GM21528 (cell line): ENCODE results near the gene NRXN3.
A peak's percentile ranks its signal among the peaks of the same experiment; 100 is the strongest.

ENCODE experiments used
- ATAC-seq: cut with Tn5 transposase; IDR thresholded peaks from one replicate; pipeline ENCODE4 v1.9.1; 2021; ENCODE audit warnings: mild to moderate bottlenecking, moderate library complexity; ENCODE audit not compliant: unreplicated experiment, low FRiP score

NRXN3 gene

DNA sequence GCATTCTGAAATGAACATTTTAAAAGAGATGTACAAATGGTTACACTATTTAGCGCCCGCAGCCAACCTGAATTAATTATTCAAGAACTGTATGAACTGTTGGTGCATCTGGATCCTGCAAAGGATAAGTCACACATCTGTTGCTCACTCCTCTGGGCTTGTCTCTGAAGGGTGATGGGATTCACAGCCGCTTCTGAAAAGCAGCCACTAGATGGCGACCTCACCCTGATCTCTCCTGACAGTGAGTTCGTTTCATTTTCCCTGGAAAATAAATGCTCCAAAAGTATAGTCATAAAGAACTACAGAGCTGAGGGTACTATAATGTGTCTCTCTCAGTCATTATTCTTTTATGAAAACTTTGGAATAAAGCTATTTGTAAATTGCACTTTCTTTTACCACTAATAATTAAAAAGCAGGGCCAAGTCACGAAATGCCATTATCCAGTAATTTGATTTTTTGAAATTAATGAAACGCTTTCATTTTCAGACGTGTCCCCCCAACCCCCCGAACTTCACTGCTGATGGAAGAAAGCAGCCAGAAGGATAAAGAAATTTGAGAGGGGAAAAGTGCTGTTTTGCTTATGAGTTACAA lies 789.6 kb downstream of the NRXN3 start:
- peak; percentile 67 for ATAC-seq

DNA sequence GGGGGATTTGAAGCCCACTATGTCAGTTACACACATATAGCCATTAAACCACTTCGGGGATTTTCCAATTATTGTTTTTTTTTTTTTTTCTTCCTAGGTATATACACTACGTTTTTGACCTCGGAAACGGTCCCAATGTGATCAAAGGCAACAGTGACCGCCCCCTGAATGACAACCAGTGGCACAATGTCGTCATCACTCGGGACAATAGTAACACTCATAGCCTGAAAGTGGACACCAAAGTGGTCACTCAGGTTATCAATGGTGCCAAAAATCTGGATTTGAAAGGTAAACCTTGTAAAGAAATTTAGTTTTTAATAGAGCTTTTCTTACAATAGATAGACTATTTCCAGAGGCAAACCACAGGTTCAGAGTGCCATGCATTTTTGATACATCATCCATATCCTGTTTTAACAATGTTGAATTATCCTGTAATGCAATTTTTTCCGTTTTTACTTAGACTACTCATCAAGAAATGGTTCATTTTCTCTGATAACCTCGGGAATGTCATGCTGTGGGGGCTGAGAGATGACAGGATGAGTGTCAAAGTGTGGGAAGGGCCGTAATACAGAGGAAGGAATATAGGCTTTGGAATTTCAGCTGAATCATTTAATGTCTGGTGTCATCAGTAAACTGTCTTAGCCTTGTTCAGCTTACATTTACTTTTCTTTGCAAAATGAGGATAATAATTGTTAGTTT lies 797.1 kb downstream of the NRXN3 start:
- no peak for ATAC-seq

DNA sequence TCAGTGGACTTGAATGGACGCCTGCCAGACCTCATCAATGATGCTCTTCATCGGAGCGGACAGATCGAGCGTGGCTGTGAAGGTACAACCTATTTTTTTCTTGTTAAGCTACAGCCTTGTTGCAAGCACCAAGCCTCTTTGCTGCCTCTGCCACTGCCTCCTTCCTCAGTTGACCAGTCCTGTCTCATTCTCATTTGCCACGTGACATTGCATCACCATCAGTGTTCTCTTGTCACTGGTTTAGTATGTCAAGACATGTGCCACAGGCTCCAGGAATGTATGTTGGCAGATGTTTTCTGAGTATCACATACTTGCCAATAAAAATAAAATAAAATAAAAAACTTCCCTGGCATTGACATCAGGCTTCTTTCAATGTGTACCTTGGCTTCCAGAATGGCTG lies 798.1 kb downstream of the NRXN3 start:
- no peak for ATAC-seq

DNA sequence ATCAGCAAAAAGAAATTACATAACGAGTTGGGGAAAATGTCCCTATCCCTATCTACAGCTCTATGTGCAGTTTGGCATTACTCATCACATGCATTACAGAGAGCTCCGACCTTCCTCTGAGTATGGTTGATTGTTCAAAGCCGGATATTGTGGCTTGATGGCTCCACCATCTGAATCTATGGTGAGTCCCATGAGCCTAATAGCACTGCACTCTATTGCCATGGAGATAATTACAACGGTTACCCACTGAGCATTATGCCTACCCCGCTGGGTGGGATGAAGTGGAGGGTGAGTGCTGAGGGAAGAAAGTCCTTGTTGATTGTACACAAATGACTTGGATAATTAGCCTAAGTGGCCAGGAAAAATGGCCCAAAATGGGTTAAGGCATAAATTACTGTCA lies 800.5 kb downstream of the NRXN3 start:
- no peak for ATAC-seq

DNA sequence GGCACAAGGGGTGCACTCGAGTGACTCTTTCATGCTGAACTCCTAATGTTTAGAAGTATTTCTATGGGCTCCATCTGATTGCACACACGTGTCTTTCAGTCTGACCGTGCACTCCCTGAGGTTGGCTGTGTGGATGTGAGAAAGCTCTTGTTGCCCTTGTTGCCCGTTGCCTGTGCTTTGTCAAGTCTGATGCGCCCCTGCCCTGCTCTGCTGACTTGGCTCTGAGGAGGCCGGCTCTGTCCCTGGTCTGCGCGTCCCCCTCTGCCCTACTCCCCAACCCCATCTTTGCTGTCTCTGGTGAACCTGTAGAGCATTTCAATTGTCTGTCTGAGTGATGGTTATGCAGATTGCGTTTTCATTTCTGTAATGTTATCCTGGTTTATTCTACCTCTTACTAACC lies 802.3 kb downstream of the NRXN3 start:
- ATAC-seq = no peak

DNA sequence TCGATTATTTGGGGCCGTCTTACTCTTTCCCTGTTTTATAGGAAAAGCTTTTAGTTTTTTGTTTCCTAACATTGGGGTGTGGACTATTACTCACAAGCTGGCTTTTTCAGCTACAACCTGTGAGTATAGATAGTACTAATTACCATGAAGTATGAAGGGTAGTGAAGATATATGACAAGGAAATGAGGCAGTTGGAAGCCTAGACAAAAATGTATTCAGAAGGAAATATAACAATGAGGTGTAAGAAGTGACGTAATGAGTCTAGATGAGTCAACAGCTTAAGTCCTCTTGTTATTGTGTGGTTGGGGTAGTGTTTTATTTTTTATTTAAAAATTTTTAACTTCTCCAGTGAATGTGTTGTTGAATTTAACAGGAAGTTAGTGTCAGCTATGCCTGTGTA lies 804.5 kb downstream of the NRXN3 start:
- no peak for ATAC-seq

DNA sequence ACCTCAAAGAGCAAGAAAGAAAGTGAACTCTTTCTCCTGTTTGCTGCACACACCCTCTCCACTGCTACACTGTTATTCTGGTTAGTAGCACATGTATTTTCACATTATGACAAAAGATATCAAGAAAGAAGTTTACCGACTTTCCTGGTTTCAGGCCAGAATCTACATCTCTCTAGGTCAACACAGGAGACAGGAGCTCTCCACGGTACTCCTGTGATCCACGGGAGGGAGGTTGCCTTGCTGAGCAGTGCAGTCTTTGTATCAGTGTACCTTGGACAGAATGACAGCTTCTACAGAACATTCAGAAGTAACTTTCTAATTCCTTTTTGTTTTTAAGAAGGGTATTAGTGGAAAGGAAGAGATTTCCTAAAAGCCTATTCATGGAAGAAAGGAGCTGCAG lies 805.6 kb downstream of the NRXN3 start:
- no peak for ATAC-seq

DNA sequence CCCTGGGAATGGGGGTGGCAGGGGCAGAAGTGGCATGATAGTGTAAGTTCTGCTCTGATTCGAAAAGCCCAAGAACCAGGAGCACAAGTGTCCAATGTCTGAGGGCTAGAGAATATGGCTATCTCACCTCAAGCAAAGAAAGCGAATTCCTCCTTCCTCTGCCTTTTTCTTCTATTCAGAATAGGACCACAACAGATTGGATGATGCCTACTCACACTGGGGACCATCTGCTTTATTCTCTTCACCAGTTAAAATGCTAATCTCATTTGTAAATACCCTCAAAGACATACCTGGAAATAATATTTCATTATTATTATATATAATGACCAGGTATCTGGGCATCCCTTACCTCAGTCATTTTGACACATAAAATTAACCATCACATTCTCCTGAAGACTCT lies 808.7 kb downstream of the NRXN3 start:
- no peak for ATAC-seq

DNA sequence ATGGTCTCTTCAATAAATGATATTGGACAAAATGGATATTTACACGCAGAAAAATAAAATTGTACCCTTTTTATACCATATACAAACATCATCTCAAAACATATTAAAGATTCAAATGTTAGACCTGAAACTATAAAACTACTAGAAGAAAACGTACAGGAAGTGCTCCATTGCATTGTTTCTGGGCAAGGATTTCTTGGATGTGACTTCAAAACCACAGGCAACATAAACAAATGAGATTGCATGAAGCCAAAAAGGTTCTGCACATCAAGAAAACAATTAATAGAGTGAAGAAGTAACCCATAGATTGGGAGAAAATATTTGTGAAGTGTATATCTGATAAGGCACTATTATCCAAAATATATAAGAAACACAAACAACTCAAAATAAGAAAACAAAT lies 812.4 kb downstream of the NRXN3 start:
- no peak for ATAC-seq

DNA sequence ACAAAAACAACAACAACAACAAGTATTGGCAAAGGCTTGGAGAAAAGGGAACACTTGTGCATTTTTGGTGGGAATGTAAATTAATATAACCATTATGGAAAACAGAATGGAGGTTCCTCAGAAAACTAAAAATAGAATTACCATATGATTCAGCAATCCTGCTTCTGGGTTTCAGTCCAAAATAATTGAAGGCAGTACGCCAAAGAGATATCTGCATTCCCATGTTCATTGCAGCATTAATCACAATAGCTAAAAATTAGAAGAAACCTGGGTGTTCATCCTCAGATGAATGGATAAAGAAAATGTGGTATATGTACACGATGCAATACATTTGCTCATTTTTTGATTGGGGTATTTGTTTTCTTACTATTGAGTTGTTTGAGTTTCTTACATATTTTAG lies 813.0 kb downstream of the NRXN3 start:
- no peak for ATAC-seq

DNA sequence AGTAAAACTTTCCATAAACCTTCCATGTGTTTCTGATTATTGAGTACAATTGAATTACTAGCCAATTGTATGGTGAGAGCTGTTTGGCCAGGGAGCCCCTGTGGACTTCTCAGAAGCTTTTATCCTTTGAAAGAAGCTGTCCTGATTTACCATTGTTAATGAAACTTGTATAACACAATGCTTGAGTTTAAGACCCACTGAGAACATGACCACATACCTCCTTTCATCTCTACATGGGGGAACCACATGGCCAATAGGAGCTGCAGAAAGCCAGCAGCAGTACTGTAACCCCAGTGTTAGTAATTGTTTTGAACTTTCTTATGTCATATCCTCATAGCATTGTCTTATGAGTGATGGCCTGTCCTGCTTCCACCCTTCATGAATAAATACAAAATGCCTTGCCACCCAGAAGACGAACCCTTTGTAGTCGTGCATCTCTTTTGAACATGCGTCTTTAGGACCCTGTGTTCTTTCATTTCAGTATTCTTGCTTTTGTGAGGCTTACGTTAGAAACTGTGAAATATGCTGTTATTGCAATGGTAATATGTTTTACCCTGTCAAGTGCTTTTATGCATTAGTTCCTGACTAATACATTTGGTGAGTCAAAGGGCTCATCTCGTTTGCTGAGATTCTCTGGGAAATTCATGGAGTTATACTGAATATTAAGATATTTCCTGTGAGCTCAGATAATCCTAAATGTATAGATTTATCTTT lies 815.7 kb downstream of the NRXN3 start:
- no peak for ATAC-seq

DNA sequence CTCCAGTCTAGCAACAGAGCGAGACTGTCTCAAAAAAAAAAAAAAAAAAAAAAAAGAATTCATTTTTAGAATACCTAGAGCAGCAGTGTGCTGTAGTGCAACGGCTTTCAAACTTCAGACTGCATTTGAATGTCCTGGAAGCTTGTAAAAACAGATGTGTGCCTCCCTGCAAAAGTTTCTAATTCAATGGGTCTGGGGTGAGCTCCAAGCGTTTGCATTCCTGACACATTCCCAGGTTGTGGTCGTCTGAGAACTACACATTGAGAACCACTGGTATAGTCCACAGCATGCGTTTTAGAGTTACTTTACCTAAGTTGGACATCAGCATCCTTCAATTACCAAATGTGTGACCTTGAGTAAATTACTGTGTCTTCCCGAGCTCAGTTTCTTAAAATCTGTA lies 816.8 kb downstream of the NRXN3 start:
- no peak for ATAC-seq

DNA sequence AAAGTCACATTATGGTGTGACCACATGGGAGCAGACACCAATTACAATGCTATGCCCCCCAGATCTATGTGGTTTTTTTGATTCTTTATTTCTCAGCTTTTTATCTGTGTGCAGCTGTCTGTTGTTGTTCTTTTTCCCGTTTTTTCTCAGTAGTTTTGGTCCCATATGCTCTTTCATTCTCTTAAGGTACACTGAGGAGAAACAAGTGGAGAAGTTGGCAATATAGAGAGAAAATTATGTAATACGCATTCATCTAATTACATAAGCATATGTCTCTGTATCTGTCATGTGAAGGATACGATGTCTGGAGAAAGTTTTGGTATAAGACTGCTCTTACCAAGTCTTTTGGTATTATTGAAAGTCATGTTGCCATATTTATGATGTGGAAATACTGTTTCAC lies 819.0 kb downstream of the NRXN3 start:
- no peak for ATAC-seq

DNA sequence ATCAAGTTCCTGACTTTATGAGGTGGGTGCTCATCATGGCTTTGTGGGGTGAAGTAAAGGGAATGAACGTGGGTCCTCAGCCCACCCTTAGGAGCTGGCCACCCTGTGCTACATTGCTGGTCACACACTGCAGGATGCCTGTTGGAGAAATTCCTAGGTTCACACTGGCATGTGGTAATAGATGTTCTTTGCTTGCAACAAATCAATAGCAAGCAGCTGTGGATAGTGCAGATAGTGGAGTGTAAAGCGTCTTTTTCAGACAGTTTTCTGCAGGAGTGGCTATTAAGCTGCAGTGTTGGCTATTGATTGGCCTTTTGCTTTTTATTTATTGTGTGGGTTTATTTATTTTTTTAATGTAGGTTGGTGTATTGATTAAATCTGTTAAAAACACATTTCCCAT lies 822.7 kb downstream of the NRXN3 start:
- no peak for ATAC-seq

DNA sequence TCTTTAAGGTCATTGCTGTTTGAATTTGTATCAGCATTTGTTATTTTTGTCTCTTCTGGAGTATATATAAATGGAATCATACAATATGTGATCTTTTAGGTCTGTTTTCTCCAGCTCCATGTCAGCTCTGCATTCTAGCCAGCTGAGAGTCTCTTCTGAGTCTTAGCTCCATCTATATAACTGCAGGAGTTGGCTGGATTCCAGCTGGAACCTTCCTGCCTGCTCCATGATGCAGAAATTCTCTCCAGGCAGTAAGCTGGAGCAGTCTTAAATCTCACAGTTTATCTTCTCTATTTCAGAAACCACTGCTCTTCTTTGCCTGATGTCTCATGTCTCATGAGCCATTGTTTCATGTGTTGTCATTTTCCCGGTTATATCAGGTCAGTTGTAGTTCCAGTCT lies 827.6 kb downstream of the NRXN3 start:
- ATAC-seq = no peak

DNA sequence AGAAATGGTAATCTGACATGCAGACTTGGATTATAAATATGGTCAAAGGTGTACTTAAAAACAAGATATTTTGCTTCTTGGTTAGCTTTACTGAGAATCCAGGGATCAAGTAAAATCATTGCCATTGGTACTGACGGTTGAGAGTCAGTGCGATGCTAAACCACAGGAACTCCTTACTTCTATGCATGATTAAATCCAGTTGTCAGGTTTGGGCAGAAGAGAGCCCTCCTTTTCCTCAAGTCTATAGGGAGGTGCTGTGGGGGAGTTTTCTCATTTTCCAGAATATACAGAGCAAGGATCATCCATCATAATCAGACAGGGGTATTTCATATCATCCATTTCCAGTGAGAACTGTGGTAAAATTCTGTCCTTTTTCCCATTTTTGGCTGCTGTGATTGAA lies 839.1 kb downstream of the NRXN3 start:
- ATAC-seq = no peak

DNA sequence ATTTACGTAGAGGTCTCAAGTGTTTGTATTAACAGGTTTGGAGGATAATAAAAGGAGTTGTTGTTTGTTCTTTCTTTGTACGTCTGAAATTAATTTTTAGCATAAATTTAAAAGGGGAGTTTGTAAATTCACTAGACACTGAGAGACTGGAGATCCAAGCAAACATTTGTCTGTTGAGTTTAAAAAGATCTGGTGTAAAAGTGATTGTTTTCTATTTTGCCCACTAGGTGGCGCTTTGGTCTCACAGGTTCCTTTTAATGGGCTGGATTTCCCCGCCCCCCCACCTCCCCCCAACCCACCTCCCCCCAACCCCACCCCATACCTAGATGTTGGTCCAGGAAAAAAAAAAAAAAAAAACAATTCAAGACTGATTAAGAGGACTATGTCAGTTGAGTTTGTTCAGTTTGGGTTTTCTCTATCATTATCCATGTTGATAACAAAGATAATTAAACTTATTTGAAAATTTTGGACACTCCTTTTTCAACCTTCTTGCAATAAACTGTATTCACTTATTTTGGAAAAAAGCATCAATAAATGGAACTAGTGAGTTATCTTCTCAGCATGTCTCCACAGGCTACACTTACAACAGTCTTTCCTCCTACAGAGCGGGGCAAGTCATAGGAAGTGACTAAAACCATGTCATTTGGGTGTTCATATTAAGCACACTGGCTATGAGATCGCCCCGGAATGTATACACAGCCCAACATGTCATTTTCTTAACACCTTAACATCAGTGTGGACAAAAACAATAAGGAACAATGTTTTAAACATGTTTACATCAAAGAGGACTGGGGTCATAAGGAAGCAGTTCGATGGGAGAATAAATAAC lies 841.1 kb downstream of the NRXN3 start:
- no peak for ATAC-seq

DNA sequence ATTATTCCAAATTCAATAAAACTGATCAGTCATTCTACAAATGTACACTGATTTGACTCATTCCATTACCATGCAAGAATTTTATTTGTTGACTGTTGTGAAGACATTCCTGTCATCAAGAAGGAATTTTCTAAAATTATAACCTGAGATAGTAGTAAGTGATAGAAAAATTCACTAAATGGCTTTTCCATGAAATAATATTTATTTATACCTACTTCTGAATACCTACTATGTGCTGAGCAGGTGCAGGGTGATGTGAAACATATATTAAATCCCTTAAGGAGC lies 841.7 kb downstream of the NRXN3 start:
- ATAC-seq = no peak

DNA sequence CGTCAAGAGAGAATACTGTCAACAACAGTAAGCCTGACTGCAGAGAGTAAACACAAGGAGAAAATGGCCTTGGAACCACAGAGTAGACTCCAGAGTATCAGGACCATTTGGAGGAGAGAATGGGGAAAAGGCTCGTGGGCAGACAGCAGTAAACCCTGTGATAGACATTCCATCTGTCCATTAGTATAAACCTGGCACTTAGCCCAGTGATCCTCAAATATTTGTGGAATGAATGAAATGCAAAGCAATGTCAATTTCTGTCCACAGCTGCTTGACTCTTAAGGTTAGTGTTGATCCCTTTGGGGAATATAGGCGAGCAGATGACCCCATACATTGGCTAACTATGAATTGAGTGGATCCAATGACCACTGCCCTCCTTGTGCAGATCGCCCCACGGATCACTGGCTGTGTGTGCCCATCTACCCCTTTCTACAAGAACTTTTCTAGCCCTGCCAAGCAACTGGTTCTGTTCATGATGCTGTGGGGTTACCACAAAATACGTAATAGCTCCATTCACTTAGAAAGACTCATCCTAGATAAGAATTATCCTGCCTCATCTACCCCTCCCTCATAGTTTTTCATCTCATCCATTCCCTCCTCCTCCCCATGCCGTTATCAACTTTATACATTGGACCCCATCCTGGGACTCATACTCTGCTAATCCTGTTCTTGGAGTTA lies 846.8 kb downstream of the NRXN3 start:
- no peak for ATAC-seq

DNA sequence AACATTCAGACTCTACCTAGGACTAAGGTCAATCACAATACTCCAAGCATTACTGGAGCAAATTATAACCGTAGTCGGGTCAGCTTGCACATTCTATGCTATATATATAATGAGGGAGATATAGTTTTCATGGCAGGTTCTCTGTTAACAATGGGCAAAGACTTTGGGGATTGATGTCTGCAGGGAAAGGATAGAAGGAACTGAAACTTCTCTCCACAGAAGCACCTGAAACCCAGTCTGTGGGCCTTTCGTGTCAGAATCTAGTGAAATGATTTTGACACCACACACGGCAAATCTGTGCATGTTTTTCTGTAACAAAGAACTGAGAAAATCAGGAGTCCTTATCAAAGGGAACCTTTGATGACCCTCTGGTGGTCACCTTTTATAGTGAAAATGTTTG lies 847.4 kb downstream of the NRXN3 start:
- ATAC-seq = no peak

DNA sequence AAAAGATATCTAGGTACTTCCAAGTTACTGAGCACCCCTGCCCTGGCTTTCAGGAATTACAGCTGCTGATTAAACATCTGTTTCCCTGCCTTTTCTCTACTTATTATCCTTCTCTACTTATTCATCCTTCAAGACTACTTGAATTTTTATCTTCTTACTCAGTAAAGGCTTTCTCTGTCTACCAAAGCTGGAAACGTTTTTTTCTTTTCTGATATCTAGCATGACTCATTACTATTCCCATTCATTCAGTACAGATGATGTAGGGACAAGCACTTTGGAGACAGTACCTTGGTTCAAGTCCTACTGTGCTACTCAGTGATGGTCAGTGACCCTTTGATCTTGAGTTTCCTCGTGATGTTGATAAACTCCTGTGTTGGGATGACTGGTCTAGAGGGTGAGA lies 848.7 kb downstream of the NRXN3 start:
- no peak for ATAC-seq
